Nephron (organoid): ENCODE results near the gene RCSD1.

Source experiments
- H3K27ac Mint-ChIP-seq, 3 experiments: 2 replicates each; pipeline ENCODE4 v1.8.0; 2020; ENCODE audit warnings: mixed read lengths in 3 of 3, mild to moderate bottlenecking in 2 of 3, moderate library complexity in 1 of 3
- H3K27me3 Mint-ChIP-seq: 2 replicates; pipeline ENCODE4 v1.8.0; 2021; ENCODE audit warnings: low read depth, mild to moderate bottlenecking, moderate library complexity, mixed read lengths
- H3K36me3 Mint-ChIP-seq: 2 replicates; pipeline ENCODE4 v1.8.0; 2020; ENCODE audit warnings: low read depth, mixed read lengths
- H3K4me1 Mint-ChIP-seq: 2 replicates; pipeline ENCODE4 v1.8.0; 2020; ENCODE audit warnings: mixed read lengths
- H3K4me3 Mint-ChIP-seq, 3 experiments: 2 replicates each; pipeline ENCODE4 v1.8.0; 2020; ENCODE audit warnings: mild to moderate bottlenecking in 3 of 3, mixed read lengths in 3 of 3, moderate library complexity in 2 of 3
- H3K9me3 Mint-ChIP-seq: 2 replicates; pipeline ENCODE4 v1.8.0; 2020; ENCODE audit warnings: mixed read lengths
- TF ChIP-seq, protein P1 (sequence below), 3 experiments: fragments of 200-600 bp; sonication (generic); IDR thresholded peaks; one replicate each; pipeline ENCODE4 v1.5.0; 2021; ENCODE audit warnings: antibody characterized with exemption in 3 of 3; ENCODE audit not compliant: unreplicated experiment in 3 of 3

RCSD1 gene

DNA sequence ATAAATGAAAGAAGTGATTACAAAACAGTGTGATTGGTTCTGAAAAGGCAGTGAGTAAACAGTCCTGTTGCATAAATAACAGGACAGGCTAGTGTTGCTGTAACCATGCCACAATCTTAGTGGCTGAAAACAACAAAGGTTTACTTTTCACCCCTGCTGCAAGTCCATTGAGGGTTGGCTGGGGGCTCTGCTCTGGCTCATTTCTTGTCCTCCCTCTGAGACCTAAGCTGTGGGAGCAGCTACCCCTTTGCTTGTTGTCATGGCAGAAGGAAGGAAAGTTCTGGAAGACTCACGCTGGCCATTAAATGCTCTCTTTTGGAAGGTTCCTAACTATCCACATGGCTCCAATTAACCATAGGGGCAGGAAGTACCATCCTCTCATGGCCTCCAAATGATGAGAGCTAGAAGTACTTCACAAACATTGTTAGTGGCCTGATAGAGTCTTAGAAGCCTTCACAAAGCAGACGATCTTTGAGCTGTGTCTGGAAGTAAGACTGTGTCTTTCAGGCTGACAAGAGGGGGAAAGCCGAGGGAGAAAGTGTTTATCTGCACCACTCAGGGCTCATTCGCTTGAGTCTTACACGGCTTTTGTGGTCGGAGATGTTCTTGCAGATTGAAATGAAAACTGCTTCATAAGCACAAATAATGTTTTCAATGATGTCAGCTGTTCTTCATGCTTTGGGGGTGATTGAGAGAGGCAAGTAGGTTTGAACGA is 11.9 kb downstream of the RCSD1 start:
- Mint-ChIP-seq H3K4me1 (peaks cover 32% of the 10 kb centered on the region), H3K9me3 (no peaks in the 10 kb centered on the region), H3K36me3 (no peaks in the 10 kb centered on the region), H3K27me3 (peaks cover 48% of the 10 kb centered on the region), H3K4me3 (no peak overlapping the region), H3K27ac (no peak overlapping the region)
- TF ChIP-seq, protein P1, sequence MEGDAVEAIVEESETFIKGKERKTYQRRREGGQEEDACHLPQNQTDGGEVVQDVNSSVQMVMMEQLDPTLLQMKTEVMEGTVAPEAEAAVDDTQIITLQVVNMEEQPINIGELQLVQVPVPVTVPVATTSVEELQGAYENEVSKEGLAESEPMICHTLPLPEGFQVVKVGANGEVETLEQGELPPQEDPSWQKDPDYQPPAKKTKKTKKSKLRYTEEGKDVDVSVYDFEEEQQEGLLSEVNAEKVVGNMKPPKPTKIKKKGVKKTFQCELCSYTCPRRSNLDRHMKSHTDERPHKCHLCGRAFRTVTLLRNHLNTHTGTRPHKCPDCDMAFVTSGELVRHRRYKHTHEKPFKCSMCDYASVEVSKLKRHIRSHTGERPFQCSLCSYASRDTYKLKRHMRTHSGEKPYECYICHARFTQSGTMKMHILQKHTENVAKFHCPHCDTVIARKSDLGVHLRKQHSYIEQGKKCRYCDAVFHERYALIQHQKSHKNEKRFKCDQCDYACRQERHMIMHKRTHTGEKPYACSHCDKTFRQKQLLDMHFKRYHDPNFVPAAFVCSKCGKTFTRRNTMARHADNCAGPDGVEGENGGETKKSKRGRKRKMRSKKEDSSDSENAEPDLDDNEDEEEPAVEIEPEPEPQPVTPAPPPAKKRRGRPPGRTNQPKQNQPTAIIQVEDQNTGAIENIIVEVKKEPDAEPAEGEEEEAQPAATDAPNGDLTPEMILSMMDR (IDR thresholded peaks at IDR 0.05; ENCODE audit: unreplicated experiment in 3 of 3), result no peak

DNA sequence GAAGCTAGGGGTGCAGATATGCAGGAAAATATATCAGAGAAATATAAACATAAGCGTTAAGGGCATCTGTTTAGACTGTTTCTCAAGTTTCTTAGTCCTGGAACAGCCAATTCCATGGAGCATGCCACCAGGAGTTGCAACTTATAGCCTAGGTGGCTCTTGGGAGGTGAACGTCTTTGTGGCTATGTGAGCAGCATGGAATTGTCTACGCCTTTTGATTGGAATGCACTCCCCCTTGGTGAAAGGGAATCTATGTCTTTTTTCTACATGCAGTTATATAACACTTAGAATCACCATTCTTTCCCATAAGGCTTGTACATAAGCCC is 12.4 kb downstream of the RCSD1 start:
- H3K4me3 Mint-ChIP-seq, result no peak overlapping the region
- H3K27me3 Mint-ChIP-seq, result peaks cover 43% of the 10 kb centered on the region
- no peak overlapping the region for H3K27ac Mint-ChIP-seq
- TF ChIP-seq, protein P1 (IDR thresholded peaks at IDR 0.05; ENCODE audit: unreplicated experiment in 3 of 3), result no peak
- H3K9me3 Mint-ChIP-seq, result no peaks in the 10 kb centered on the region
- H3K4me1 Mint-ChIP-seq, result peaks cover 29% of the 10 kb centered on the region
- no peaks in the 10 kb centered on the region for H3K36me3 Mint-ChIP-seq

DNA sequence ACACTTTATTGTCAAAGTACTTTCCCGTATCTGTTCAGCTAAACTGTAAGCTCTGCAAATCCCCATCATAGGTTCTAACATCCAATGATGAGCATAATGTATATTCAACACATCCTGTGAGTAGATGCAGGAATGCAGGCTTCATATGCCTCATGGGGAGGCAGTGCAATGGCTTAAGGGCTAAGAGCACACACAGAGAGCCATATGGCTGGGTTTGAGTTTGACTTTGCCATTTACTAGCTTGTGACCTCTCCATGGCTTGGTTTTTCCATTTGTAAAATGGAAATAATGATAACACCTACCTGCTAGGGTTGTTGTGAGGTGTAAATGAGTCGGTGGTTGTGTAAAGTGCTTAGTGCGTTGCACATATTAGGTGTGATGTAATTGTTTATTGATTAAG is 13.4 kb downstream of the RCSD1 start:
- TF ChIP-seq, protein P1 (IDR thresholded peaks at IDR 0.05; ENCODE audit: unreplicated experiment in 3 of 3), result no peak
- peaks cover 21% of the 10 kb centered on the region for H3K4me1 Mint-ChIP-seq
- H3K27me3 Mint-ChIP-seq, result peaks cover 34% of the 10 kb centered on the region
- no peak overlapping the region for H3K4me3 Mint-ChIP-seq
- no peaks in the 10 kb centered on the region for H3K36me3 Mint-ChIP-seq
- H3K27ac Mint-ChIP-seq, result no peak overlapping the region
- no peaks in the 10 kb centered on the region for H3K9me3 Mint-ChIP-seq

DNA sequence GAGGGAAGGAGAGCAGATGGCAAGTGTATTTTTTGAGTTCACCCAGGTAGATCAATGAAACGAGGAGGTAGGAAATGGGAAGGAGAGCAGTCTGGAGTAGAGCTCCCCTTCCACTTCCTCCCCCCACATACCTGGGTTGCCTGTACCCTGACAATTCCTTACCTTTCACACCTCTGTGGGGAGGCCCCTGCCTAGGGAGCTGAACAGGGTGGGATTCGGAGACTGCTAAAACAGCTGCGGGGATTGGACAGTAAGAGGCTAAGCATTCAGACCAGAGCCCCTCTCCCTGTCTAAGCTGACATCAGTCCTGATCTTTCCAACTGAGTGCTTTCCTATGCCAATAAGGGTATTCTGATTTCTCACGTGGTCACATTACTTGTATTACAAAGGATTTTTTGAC is 14.5 kb downstream of the RCSD1 start:
- no peaks in the 10 kb centered on the region for H3K36me3 Mint-ChIP-seq
- H3K9me3 Mint-ChIP-seq, result no peaks in the 10 kb centered on the region
- TF ChIP-seq, protein P1 (IDR thresholded peaks at IDR 0.05; ENCODE audit: unreplicated experiment in 3 of 3), result no peak

DNA sequence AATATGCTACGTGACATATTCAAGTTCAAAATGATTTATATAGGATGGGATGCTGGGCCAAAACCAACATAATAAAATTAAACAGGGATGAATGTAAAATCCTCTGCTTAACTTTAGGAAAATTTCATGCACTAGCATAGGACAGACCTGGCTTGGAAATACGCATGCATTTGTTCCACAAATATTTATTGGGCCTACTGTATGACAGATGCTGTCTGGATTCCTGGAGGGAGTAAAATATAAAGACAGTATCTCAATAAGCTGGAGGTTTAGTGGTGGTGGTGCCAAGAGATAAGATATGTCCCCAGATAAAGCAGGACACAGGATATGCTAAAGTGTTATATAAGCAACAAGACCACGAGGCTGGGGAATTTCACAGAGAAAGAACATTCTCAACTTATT is 15.1 kb downstream of the RCSD1 start:
- Mint-ChIP-seq H3K9me3 (no peaks in the 10 kb centered on the region), H3K4me3 (no peak overlapping the region), H3K36me3 (no peaks in the 10 kb centered on the region), H3K27me3 (peaks cover 26% of the 10 kb centered on the region), H3K27ac (peak overlapping the region; percentile 14 to 64 (median 31)), H3K4me1 (peaks cover 36% of the 10 kb centered on the region)
- TF ChIP-seq, protein P1 (IDR thresholded peaks at IDR 0.05; ENCODE audit: unreplicated experiment in 3 of 3), result no peak

More for the DNA sequence above, 14.5 kb downstream of the RCSD1 start:
- peak overlapping the region in 2 of 3 experiments; percentile 31 to 64 for H3K27ac Mint-ChIP-seq
- peaks cover 30% of the 10 kb centered on the region for H3K4me1 Mint-ChIP-seq
- no peak overlapping the region for H3K4me3 Mint-ChIP-seq
- H3K27me3 Mint-ChIP-seq, result peaks cover 26% of the 10 kb centered on the region
